HG02840 (cell line): ENCODE data around the gene MRPS14.
"Not testable (repeated sequence)": the region's sequence is repeated elsewhere in the genome, so short reads cannot be mapped to it uniquely, and the experiment has no call there.

ENCODE experiments used
- ATAC-seq: cut with Tn5 transposase; IDR thresholded peaks from one replicate; pipeline ENCODE4 v1.9.1; 2021; ENCODE audit warnings: mild to moderate bottlenecking, moderate library complexity, moderate number of reproducible peaks; ENCODE audit not compliant: unreplicated experiment, low FRiP score

The MRPS14 gene

DNA sequence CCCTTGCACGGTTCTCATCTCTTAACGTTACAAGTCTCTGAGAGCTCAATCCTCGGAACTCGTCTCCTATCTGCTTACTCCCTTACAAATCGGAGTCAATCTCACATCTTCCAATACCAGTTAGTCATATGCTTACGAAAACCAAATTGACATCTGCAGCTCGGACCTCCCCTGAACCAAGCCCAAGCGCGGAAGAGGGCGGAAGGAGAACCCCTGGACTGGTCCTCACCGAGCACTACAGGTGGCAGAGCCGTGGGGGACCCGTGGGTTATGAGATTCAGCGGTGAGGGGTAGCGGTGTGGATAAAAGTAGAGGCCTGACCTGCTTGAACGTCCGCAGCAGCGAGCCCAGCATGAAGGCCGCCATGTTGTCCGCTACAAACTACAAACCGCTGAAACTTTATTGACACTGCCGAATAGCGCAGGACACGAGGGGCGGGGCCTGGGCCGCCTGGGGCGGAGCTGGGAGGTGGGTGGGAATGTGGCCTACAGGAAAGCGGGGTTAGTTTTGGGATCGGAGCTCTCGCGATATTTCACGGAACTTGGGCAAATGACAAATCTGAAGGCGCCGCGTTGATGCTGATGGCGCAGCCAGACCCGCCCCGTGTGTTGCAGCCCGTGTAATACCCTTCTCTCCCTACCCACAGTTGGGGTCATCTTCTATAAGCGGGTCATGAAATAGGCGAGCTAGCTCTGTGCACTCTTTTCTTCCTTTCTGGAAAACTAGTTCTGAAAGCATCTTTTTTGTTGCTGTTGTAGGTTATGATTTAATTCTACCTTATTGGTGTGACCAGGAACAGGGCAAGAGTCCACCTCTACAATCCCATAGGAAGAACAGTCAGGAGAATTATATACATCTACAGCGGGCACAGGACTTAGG, at the start of gene MRPS14:
Gene MRPS14, minus strand, starts transcription at position 383 of the 879 bp plus-strand sequence. Its CDS starts 17 bp downstream, at position 366.
- ATAC-seq: peak; percentile 91

DNA sequence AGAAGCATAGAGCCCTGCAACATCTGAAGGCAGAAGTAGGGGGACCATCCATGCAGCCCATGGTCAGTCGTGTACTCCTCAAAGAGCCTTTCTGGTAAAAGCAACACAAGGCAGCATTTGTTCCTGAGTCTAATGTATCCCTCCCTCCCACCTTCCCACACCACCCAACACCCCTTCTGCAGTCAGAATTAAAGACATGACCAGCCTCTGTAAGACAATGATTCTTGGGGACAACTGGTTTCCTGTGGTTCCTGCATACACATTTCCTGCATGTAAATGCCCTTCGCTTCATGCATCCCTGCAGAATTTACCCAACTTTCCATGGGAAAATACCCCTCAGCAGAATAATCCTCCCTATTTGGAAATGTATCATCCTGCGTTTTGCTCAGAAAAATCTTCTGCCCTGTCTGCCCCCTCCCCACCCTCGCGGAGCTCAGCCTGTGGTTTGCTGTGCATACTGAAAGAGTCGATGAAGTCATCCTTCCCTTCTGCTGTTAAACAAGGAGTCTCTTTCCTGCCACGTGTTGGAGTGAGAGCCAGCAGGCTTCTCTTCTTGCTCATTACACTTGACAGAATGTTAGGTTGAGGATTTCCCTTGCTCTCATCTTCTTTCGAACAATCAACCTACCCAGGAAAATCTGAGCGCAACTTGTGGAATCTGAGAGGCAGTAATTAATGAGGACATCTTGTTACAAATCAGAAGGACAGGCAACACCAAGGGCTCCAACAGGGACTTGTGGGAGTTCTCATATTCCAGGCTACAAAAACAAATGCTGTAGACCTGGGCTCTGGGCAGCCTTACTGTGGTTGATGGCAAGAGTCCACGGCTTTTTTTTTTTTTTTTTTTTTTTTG, 49.1 kb upstream of the MRPS14 start:
- no peak for ATAC-seq

DNA sequence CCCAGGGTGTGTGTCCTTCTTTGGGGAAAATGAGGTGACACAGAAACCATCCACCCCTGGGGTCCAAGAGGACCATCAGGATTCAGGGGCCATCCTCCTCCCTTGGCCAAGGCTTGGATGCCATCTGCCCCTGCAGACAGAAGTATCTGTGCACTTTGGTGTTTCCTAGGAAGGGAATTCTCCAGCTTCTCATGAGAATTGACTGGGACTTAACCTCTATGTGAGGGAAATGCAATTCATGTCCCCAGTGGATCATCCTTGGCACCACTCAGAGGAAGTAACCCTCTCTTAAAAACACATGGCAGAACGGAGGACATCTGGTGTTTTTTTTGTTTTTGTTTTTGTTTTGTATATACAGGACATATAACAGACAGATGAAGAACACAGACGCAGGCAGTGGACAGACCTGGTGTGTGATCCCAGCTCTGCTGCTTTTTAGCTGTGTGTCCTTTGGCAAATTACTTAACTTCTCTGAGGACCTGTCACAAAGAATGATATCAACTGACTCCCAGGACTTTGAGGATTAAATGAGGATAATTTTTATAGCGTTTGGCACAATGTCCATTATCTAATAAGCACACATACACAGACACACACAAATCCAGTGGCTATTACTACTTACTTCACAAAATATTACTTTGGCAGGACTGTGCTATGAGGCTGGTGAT, 48.2 kb upstream of the MRPS14 start:
- no peak for ATAC-seq

DNA sequence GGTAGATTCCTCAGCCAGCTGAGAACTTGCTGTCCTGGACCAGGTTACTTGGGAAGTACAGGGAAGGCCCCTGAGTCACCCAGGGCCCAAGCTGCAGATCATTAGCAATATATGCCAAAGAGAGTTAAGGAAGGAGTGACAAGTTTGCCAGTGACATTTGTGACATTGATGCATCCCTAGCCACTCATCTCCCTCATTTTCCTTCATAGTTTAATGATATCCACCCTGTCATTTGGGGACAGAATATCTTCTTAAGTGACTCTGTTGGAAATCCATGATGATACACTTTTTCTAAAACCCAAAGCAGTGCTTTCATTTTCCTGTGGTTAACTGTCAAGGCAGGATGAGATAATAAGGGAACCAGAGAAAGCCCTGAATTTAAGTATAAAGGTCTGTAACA, 47.6 kb upstream of the MRPS14 start:
- no peak for ATAC-seq

DNA sequence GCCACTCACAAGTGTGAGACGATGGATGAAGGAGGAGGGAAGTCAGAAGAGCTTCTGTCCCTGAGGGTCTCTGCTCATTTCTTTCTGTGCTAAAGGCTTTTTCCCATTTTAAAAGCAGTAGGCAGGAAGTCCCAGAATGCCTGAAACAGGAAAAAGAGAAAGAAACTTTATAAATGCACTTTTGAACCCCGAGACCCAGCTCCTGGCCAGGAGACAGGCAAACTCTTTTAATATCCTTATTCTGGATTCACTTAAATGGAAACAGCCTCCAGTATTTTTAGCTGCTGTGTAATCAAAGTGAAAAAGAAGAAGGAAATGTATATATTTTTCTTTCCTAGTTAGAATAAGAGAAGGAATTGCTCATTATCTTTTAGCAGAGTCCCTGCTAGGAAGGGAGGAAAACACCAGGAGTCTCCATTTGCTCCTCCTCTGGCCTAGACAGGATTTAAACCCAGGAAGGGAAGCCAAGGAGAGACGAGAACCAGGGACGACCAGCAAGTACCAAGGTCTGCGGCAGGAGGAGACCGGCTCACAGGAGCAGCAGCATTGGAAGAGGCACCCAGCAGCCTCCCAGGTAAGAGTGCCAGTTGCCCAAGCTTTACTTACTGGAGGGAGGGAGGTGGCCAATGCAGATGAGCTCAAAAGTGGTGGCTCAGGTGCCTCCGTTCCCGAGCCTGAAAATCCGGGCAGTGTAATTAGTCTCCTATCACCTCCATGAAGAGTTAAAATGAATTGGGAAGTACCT, 44.3 kb upstream of the MRPS14 start, which contains the start of gene TNN:
Gene TNN, plus strand, starts transcription at position 472 of the 745 bp plus-strand sequence. CDS start 9,586 bp downstream, outside the sequence.
- no peak for ATAC-seq

DNA sequence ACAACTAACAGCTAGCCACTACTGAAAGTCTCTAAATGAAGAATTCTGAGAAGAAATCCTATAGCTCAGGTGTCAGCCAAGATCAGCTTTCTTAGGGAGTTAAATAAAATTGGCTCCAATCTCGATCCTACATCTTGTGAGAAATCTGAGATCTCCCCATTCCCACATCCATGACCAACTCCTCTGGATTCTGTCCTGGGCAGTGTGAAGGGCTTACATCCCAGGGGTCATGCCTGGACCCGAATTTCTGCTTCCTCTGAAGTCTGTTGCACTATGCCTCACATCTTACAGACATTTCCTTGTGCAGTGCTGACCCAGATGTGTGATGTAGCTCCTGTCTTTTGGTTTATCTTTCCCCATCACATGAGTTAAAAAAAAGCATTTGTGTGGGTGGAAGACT, 39.6 kb upstream of the MRPS14 start:
- no peak for ATAC-seq

DNA sequence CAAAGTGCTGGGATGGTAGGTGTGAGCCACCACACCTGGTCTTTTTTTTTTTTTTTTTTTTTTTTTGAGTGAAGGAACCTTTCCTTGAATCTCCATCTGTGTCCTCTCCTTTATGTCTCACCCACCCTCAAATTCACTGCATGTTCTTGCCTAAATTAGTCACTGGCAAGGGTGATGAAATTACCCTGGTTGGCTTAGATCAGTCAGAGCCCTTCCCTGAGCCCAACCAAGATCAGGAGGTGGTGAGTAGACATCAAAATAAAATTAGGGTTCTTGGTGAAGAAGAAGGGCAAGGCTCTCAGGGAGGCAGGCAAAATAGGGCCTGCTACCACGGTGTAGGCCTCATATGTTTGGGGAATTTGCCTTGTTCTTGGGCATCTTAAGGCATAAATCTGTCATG, 39.1 kb upstream of the MRPS14 start:
- no peak for ATAC-seq

DNA sequence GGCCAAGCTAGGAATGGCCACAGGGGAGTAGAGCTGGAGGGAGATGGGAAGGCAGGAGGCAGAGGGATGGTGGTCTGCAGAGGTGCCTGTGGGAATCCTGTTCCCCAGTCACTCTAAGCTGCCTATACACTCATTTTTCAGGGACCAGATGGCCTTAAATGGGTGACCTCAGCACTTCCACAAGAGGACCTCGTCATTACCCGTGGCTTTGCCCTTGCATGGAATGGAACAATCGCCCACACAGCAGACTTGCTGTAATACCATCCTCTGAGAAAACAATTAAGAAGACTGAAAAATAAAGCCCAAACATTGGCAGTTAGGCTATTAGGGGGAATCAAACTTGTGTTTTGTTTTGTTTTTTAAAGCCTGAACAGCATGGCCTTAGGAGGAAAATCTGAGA, 31.5 kb upstream of the MRPS14 start:
- no peak for ATAC-seq

DNA sequence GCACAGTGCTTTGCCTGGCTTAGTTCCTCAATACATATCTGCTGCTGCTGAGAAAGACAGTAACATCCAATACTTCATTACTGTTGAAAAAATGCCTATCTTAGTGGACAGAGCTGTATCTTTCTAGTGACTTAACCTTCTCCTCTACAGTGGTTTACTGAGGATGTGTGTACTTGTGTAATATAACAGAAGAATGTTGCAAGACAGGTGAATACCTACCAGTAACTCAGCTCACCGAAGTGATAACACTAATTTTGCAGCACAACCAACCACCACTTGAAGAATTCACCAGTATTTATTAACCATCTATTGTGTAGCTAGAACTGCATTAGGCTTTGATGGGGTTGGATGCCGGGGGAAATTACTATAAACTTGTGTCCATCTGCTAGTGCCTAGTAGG, 27.8 kb upstream of the MRPS14 start:
- no peak for ATAC-seq

DNA sequence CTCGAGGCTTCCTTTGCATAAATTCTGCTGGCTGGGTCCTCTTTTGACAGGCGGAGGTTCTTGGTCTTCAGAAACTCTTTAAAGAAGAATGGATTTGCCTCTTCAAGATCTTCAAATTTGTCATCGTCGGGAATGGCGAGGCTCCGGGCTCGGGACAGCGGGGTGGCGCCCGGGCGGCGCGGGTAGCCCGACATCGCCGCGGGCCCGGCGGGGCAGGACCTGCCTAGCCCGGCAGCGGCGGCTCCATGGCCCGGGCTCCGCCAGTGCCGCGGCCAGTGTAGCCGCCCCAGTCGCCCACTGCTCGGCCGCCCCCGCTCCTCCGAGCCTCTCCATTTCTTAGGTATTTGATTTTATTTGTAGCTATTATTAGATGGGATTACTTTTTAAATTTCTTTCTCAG, 22.3 kb upstream of the MRPS14 start:
- ATAC-seq: no peak

DNA sequence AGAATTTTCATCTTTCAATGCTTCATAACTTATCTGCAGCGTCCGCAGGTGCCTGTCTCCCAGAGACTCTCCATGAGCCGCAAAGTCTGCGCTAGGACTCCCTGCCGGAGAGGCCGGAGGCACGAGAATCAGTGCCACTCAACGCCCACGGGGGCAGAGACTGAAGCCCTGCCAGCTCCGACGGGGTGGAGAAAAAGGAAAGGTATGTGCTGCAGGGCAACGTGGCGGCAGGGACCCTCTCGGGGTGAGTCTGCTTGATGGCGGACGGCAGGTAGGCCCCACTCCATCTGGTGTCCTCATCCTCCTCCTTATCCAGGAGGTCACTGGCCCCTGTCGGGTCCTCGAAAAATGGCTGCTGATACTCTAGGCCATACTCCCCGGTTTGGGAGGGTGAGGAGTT, 21.9 kb upstream of the MRPS14 start:
- ATAC-seq: no peak

DNA sequence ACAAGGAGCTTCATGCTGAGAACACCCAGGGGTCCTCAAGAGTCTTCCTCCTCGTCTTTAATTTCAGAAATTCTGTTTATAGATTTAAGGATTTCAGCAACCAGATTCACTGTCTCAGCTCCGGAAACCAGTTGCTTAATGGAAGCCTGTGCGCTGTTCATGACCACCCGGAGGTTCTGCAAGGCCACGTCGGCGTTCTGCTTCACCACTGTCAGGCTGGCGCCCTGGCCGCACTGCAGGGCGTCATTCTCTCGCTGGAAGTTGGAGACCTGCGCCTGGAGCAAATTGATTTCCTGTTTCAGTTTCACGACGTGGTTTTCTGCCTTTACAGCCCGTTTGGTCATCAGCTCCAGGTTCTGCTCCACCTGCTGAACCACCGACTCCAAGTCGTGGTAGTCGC, 21.4 kb upstream of the MRPS14 start:
- not testable (repeated sequence) for ATAC-seq

DNA sequence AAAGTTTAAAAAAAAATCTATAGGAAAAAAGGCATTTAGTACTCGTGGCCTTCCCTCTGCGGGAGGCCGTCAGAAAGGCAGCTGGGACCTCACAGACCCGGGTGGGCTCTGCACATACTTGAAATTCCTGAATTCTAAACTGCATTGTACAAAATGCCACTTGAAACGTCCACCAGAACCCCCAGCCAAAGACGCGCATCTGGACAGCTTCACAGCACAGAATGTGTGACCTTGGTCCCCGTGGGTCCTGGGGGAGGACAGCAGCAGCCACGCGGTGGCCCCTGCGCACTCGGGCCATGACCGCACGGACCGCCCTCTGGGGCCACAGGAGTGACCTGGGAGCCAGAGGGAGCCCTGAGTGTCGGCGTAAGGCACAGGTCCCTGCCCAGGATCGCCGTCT, 20.6 kb upstream of the MRPS14 start:
- no peak for ATAC-seq

DNA sequence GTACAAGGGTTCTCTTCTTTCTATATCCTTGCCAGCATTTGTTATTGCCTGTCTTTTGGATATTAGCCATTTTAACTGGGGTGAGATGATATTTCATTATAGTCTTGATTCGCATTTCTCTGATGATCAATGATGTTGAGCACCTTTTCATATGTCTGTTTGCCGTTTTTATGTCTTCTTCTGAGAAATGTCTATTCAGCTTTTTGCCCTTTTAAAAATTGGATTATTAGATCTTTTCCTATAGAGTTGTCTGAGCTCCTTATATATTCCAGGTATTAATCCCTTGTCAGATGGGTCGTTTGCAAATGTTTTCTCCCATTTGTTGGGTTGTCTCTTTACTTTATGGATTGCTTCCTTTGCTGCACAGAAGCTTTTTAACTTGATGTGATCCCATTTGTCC, 19.4 kb upstream of the MRPS14 start:
- ATAC-seq: no peak

DNA sequence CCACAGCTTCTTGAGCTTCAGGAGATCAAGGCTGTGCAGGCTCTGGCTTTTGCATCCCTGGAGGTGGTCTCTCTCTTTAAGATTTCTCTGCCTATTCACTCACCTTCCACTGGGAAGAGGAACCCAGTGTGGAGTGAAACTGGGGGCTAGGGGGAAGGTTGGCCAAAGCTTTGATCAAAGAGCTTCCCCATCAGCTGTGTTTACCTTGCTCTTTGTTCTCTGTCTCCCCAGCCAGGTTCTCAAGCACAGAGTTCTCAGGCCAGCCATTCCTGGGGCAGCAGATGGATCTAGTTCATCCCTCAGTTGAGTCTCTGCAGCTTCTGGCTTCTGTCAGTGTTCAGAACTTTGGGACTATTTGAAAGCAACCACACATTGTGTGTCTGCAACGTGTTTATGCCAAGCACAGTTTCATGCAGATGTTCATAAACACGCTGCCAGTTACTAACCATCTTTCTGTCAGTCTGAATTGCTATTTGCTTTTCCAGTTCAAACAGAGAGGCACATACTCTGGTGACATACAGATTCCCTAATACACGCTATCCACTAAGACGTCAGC, 17.2 kb upstream of the MRPS14 start:
- ATAC-seq: no peak

DNA sequence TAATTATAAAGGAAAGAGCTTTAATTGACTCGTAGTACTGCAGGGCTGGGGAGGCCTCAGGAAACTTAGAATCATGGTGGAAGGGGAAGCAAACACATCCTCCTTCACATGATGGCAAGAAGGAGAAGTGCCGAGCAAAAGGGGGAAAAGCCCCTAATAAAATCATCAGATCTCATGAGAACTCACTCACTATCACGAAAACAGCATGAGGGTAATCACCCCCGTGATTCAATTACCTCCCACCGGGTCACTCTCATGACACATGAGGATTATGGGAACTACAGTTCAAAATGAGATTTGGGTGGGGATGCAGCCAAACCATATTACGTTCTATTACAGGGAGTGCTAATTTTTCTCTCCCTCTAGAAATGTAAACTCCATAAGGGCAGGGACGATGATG, 14.2 kb upstream of the MRPS14 start:
- no peak for ATAC-seq

DNA sequence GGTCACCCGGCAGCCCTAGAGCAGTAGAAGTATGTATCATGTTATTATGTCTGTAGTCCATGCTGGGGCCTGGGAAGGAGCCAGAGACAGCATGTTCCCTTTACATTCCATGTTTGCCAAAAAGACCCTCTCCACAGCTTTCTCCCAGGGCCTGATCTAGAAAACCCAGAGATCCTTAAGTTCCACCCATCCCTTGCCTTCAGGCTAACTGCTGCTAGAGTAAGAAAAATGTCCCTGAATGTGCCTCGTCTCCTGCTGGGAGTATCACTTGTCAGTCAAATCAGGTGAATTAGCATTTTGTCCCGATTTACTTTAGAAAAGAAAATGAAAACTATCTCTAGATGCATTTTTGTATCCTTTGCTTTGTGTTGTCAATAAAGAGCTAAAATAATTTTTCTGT, 13.3 kb upstream of the MRPS14 start:
- ATAC-seq: no peak

DNA sequence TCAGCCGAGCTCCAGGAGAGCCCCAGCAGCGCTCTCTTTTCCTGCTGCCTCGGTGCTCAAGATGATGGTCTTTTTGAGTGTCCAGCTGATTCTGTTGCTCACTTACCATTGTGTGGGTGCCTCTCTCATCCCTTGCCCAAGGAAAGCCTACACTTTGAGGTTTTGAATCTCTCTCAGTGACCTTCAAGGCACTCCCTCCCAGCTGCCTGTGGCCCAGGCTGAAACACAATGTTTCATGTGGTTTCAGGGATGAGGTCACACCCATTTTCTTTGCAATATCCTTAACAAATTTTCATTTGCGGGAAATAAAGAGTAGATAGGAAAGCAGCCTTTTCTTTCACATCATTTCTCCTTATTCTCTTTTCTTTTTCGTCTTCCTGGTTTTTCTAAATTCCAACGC, 12.6 kb upstream of the MRPS14 start:
- no peak for ATAC-seq

DNA sequence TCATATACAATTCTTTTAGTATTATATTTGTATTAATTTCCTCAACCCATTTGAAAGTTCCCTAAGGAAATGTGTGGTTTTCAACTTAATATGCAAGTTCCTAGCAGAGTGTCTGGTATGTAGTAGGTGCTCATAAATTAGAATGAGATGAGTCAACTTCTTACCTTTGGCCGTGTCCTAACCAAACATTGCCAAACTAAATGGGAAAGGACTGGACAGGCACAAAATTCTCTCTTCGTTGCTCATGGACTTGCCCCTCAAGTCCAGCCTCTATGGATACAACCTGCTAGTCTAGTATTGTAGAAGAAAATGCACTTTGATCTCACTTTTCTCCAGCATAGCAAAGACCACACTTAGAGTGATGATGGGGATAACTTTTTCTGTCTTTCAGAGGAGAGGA, 11.6 kb upstream of the MRPS14 start:
- no peak for ATAC-seq

DNA sequence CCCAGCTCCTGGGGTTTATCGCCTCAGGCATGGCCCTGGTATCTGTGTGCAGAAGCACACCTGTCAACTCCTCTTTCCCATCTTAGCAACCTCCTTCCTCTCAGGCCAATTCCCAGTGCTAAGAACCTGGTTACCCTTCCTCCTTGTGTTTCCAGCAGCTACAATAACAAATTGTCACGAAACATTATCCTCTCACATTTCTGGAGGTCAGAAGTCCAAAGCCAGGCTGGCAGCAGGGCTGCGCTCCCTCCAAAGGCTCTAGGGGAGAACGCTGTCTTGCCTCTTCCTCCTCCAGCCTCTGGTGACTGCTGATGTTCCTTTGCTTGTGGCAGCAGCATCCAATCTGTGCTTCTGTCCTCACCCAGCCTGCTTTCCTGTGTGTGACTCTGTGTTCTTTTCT, 10.7 kb upstream of the MRPS14 start:
- ATAC-seq: no peak
